Stimulated activated CD8-positive, alpha-beta memory T cell treated with anti-CD3 and anti-CD28 coated beads, Interleukin-12 subunit alpha, Interleukin-12 subunit beta, amount 100 ng/mL, for 24 hours (primary cell): ENCODE results near the gene LRFN2.

Experiments used
- DNase-seq: peaks from one replicate; pipeline ENCODE4 v3.0.0-alpha.2; 2020; ENCODE audit errors: extremely low read depth

The LRFN2 gene

DNA sequence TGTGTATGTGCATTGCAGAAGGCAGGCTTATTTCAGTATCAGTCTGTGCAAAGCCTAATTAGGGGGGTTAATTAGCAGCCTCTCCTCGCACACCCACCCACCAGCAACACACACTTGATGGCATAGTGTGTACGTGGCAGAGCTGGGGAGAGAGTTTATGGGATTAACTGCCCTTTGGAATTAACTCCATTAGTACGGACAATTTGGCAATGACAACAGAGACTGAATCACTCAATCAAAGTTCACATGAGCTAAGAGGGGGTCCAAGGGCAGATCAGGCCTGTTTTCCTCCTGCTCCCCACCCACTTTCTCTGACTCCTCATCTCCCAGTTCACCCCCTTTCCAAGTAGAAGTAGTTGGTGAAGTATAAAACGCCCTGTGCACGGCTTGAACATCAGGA is 69.5 kb downstream of the LRFN2 start:
- no peak for DNase-seq

DNA sequence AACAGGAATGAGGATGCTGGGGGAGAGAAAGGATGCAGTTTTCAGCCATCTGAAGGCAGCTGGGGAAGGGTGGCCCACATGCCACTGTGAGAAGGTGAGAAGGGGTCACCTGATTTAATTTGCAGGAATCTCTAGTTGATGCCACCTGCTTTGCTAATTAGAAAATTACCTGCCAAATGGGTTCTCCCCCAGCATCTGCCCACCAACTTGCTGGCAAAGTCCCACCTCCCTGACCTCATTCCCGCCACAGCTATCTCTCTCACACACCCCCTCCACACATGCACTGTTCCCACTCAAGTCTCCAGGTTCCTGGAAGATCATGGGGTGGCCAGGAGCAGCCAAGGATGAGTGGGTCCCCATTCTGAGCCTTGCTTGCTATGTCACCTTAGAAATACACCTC is 70.7 kb downstream of the LRFN2 start:
- DNase-seq, result no peak

DNA sequence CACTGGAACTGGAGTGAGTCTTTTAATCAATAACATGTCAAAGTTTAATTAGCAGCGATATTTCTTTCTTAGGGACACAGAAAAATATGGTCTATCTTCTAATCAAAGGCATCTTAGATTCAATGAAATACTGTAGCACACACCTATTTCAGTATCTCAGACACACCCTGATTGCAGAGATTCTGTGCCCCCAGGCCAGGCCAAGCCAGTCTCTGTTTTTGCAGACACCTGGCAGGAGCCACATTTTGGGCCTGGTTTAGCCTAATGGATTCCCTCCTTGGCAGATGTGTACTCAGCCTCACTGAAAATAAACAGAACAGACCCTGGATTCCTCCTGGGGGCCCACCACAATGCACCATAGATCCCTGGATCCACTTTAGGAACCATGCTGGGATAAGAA is 74.8 kb downstream of the LRFN2 start:
- DNase-seq, result no peak

DNA sequence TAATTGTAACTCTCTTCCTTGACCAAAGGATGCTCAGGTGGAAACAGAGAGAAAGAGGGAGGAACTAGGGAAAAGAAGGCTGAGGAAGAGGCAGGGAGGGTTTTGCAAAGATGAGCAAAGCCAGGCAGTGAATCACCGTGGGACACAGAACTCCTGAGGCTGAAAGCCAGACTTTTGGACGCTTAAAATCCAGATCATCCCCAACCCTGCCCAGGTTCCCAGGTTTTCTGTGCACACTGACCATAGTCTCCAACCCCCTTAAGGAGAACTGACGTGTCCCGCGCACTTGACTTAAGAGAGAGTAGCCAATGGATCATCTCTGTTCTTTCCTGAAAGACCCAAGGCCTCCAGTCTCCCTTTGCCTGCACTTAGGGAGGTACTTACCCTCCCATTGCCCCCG is 75.3 kb downstream of the LRFN2 start:
- no peak for DNase-seq

DNA sequence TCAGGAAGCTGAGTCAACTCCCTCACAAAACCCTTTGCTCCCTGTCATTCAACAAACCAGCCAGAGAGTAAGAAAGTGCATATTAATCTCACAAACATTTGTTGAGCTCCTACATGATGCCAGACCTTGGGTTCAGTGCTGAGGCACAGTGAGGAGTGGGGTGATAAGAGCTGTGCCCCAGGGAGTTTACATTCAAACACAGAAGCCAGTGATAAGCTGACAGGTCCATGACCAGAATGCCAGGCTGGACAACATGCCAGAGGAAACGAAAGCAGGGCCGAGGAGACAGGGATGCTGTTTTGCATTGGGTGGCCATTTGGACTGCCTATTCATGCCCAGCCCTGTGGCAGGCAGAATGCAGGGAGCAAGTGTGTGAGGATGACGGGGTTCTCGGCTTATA is 76.7 kb downstream of the LRFN2 start:
- DNase-seq, result no peak

DNA sequence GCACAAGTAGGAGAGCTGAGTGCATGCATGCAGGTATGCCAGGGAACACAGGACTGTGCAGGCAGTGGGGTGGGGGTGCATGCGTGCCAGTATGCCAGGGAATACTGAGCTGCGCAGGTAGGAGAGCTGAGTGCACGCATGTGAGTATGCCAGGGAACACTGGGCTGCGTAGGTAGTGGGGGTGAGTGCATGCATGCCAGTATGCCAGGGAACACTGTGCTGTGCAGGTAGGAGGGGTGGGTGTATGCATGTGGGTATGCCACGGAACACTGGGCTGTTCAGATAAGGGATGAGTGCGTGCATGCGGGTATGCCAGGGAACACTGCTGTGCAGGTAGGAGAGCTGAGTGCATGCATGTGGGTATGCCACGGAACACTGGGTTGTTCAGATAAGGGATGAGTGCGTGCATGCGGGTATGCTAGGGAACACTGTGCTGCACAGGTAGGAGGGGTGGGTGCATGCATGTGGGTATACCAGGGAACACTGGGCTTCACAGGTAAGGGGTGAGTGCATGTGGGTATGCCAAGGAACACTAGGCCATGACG is 77.4 kb downstream of the LRFN2 start:
- no peak for DNase-seq

DNA sequence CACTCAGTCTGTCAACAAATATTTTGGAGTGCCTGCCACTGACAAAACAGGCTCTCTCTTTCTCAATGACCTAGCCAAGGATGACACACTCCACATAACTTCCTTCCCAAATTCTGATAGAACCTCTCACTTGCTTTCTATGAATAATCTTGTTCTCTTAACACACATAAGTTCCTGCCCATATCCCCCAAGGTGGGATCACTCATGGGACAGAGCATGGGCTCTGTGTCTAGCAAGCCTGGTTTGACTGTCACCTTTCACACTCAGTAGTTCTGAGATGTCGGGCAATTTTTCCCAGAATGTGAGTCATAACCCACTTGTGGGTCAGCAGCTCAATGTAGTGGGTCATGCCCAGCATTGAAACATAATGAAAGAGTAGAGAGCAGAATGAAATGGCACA is 78.1 kb downstream of the LRFN2 start:
- DNase-seq, result no peak

DNA sequence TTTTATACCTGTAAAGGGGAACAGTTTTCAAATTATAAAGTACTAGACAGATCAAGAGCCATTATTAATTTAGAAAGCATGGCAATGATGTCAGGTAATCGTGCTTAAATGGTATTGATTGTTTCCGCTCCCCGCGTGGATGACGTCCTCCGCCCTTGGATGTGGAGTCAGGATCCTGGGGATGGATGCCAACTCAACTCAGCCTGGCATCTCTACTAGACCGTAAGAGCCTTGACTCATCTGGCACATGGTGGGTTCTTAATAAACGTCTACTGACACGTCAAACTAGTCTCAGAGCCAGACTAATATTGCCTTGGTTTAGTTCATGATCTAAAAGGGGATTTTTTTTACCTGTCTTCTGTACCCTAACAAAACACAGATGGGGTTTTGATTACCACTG is 80.2 kb downstream of the LRFN2 start:
- DNase-seq, result no peak

DNA sequence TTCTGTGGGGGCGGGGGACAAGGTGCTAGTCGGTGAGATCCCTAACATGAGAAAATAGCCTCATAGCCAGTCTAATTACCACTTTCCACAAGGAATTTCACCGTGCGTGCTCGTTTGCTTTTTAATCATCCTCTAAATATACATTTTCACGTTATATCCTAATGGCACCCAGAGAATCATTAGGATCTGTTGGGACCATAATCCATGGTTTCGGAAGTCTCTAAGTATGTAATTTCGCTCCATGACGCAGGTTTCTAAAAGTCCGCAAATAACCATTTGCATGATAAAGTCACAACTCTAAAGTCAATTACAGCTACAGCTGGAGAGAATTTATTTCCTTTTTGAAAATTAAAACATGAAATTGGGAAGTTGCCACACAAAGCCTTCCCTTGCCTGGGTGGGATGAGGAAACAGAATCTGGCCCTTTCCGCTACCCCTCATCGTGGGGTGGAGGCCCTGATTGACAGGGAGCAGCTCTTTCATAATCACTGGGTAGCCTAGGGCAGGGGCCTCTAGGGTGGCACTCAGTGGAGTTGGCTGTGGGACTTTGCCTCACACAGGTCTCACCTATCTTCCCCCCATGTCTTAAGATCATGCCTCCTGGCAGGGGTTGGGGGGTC is 81.9 kb downstream of the LRFN2 start:
- DNase-seq, result no peak

DNA sequence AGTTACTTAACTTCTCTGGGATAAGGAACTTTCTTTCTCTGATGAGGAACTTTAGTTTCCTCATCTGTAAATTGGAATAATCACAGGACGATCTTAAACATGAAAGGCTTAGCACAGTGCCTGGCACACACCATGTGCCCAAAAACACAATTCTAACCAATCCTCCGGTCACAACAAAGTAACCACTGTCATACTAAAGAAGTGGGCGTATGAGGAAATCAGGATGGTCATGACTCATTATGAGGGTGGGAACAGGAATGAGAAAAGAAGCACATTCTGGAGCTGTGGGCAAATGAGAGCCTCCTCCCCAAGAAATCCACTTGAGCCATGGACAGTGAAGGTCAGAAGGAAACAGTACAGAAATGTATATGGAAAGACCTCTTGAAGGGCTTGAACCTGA is 82.9 kb downstream of the LRFN2 start:
- no peak for DNase-seq

DNA sequence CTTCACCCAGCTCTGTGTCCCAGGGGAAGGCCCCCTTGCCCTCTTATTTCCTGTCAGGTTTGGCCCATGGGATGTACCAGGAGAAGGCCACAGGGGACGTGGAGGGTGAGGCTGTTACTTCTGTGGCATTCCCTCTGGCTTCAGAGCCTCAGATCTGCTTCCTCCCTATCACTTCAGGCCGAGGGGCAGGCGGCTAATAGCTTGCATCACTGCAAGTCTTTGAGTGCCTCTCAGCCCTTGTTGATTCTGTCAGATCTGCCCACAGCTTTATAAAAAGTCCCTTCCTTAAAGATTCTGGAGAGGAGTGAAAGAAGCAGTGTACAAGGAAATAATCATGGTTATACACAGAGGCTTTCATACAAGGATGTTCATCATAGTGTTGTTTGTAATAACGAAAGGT is 86.9 kb downstream of the LRFN2 start:
- no peak for DNase-seq

DNA sequence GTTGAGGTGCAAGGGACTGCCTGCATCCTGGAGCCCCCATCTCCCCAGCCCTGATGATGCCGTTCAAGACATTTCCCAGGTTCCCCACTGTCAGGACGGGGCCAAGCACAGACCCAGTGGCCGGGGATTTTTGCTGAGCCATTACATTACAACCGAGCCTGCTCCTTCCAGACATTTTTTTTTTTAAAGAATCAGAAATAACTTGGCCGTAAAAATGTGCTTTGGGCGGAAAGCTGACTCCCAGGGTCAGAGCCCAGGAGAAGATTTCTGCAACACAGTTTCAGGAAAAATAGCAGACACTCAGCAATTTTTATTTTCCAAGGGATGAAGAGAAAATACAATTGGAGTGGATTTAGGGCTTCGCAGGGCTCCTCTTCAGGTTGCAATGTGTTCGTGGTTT is 87.9 kb downstream of the LRFN2 start:
- no peak for DNase-seq

DNA sequence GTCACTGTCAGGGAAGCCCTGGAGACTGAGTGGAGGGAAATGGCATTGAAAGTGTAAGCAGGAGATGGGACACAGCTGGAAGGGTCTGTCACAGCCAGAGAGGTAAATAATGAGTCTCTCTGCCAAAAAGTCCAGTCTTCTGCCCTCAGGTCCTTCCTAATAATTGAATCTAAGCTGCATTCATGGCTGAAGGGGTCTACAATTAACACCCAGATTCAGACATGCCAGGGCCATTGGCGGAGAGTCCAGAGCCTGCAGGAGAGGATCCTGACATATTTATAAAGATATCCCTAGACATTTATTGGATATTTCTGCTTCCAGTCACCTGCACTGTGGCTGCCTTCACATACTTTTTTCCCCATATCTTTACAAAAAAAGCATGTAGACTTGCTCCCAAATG is 89.0 kb downstream of the LRFN2 start:
- no peak for DNase-seq

DNA sequence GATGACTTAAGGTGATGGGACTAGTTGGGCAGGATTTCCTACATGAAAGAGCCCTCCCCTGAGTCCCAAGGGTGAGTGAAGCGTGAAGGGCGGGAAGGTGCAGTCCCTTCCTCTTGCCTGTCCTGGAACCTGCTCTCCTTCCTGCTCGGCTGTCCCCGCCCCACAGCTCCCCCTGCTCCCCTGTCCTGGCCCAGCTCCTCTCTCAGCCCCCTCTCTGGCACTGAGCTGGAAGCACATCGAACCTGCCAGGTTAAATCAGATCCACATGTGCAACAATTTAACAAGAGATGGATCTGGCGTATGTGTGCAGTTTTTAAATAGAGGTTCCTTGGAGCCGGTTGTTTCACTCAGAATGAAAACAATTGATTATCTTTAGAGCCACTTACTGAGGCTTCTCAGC is 95.0 kb downstream of the LRFN2 start:
- DNase-seq, result no peak

DNA sequence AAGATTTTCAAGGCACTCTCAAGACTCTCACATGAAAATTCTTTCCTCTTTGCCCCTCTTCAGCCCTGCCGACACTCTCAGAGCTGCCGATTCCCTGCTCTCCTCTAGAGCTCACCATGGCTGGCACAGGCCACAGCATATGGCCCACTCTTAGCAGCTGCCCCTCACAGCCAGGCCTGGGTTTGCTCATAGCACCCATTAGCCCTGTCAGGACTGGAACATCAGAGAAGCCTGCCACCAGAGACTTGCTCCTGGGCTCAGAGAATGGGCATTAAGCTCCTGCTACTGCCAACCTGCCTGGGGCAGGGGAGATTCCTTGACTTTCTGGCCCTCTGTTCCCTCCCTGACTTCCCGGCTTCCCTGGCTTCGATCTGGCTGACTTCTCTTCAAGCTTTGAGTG is 96.7 kb downstream of the LRFN2 start:
- DNase-seq, result no peak

DNA sequence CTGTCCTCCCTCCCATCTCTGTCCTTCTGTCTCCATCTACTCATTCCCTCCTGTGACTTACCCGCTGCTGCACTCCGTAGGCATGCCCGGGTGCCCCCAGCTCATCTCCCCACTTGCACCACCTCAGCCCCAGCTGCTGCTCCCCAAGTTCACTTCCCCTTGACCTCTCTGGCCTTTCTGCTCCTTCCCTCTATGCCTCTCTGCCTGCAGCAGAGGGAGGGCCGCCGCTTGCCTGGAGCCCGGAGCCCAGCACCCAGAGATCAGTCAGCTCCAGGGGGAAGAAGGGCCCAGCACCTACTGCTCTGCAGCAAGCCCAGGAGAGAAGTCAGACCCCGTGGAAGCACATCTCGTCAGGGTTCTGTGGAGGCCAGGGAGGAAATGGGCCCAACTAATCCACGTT is 97.4 kb downstream of the LRFN2 start:
- DNase-seq, result no peak

DNA sequence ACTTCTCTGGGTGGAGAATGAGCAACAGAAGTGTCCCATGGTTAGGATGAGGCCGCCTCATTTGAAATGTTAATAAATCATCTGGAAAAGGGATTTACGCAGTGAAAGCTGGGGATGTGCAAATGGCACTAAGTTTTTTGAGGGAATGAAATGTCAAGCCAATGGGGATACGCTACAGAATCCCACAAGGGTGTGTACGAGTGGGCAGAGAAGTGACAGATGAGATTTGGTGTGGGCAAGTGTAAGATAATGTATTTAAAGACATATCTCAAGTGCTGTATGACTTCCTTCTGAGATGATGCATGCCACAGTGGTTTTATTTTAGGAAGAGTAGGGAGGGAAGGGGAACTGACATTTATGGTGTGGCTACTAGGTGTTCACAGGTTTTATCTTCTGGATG is 100.6 kb downstream of the LRFN2 start:
- DNase-seq, result no peak

DNA sequence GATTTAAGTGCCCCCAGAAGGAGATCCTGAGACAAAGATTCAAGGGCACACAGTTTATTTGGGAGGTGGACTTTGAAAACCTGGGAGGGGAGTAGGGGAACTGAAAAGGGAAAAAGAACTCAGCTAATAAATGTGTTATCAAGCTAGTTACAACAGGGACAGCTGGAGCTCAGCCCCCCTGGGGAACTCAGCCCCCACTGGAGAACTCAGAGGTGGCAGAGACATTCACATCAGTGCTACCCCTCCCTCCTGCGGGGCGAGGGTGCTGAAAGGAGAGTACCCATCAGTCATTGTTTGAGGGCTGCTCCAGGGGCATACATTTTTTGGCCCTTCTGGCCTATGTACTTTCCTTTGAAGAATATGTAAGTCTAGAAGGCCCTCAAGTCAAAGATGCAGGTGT is 101.4 kb downstream of the LRFN2 start:
- no peak for DNase-seq

DNA sequence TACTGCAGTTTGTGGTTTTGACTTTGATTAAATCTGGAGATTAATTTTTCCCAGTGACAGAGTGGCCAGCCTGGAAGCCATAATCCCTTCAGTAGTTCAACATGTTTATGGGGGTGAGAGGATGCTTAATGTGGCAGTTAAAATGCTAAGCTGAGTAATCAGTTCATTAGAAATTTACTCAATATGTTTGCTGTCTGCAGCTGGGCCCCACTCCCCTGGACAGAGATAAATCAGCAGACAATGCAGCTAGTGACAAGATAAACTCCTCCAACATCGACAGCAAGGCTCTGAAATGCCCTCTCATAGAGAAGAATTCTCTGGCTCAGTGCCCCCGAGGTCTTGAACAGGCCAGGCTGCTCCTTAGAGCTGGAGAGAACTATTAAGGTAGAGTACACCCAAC is 101.9 kb downstream of the LRFN2 start:
- no peak for DNase-seq

DNA sequence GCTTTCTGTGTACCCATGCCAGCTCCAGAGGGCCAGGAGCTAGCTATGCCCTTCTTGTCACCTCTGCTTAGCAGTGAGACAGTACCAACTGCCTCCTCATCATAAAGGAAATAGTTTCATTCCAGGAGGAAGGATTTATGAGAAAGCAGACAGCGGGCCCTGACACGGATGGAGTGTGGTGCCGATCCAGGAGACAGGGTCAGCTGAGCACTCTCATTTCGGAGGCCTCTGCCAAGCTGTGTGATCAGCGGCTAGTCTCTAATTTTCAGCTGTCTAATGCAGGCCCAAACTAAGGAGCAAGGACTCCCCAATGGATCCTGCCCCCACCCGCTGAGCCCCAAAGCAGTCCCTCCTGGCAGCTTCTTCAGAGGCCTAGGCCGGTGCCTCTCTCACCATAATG is 103.1 kb downstream of the LRFN2 start:
- no peak for DNase-seq

DNA sequence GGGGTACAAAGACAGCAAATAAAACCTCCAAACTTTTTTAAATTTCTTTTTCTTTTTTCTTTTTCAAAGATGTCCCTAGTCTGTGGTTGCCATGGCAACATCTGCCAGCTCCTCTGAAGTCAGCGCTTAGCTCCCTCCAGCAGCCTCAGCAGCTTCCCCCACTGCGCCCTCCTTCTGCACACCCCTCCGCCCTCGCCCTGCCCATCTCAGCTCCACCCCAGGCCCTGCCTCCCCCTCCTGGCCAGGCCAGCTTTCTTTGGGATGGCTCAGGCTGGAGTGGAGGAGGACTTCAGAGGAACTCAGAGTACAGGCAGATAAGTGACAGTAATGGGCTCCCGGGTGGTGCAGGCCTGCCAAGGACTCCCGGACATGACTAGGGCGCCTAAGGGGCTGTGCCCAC is 104.6 kb downstream of the LRFN2 start:
- no peak for DNase-seq

DNA sequence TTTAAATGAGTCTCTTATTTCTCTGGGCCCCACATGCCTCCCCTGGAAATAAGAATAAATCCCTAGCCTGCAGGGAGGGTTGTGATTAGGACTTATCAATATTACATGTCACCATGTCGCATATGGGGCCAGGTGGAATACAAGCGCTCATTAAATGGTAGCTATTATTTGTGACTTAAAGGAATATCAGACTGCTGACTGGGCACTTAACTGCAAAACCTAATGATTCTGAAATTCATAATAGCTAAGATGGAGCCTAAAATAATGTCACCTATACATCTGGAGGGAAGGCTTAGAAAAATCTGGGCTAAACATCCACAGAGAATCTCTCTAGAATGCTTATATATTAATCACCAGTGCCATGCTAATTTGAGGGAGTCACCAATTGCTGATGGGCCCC is 106.5 kb downstream of the LRFN2 start:
- no peak for DNase-seq

DNA sequence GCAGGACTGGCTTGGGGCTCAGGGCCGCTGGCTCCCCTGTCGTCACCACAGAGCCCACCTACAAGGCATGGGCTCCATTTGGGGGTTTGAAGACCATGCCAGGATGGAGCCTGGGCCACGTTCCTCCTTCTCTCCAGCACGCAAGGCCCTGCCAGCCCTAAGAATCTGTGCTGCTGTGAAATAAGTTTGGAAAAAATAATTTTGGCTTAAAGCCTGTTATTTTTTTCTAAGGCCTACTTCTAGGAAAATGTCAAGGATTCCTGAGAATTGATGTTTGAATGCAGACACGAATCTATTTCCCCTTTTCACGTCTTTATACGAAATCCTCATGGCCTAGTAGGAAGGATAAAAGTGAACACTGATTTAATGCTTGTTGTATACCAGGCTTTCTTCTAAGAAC is 107.5 kb downstream of the LRFN2 start:
- no peak for DNase-seq
